Stimulated activated CD8-positive, alpha-beta memory T cell treated with anti-CD3 and anti-CD28 coated beads, Interleukin-12 subunit alpha, Interleukin-12 subunit beta, amount 100 ng/mL, for 24 hours (primary cell): ENCODE results near the gene NEDD9.

Source experiments
- DNase-seq: peaks from one replicate; pipeline ENCODE4 v3.0.0-alpha.2; 2020; ENCODE audit errors: extremely low read depth

Gene NEDD9

GRCh38 chr6:11143394-11144371 is 88.8 kb downstream of the NEDD9 start:
- no peak for DNase-seq

- no peak for DNase-seq
Observed at GRCh38 chr6:11142296-11143027, 90.0 kb downstream of the NEDD9 start.

GRCh38 chr6:11141295-11141694 is 91.2 kb downstream of the NEDD9 start:
- no peak for DNase-seq

- DNase-seq = no peak
Observed at GRCh38 chr6:11140056-11140455, 92.4 kb downstream of the NEDD9 start.

- no peak for DNase-seq
Observed at GRCh38 chr6:11139051-11139960, 93.2 kb downstream of the NEDD9 start.

- no peak for DNase-seq
Observed at GRCh38 chr6:11136809-11137208, 95.7 kb downstream of the NEDD9 start.
